GM18520 (cell line): Measurements from ENCODE around the gene CLDN18.
A peak's percentile ranks its signal among the peaks of the same experiment; 100 is the strongest.

ENCODE experiments used
- ATAC-seq: cut with Tn5 transposase; IDR thresholded peaks from one replicate; pipeline ENCODE4 v1.9.1; 2021; ENCODE audit not compliant: unreplicated experiment

Gene CLDN18

GRCh38 chr3:138009476-138010272, at the start of gene CLDN18:
CLDN18 (plus strand) TSS chr3:138010165; CDS start chr3:138010226, 61 bp downstream.
- ATAC-seq, result no peak

GRCh38 chr3:137962251-137962650, 47.7 kb upstream of the CLDN18 start:
- ATAC-seq, result no peak

GRCh38 chr3:137963463-137963862, 46.5 kb upstream of the CLDN18 start:
- no peak for ATAC-seq

- ATAC-seq, result peak; percentile 64
These were observed 38.8 kb upstream of the CLDN18 start for GRCh38 chr3:137970914-137971831.

GRCh38 chr3:137972396-137972795, 37.6 kb upstream of the CLDN18 start:
- no peak for ATAC-seq

- ATAC-seq, result no peak
These were observed 31.6 kb upstream of the CLDN18 start for GRCh38 chr3:137978328-137978727.

GRCh38 chr3:137987723-137988122, 22.2 kb upstream of the CLDN18 start:
- ATAC-seq, result peak; percentile 25

- peak; percentile 43 for ATAC-seq
These were observed 21.8 kb upstream of the CLDN18 start for GRCh38 chr3:137988152-137988551.

GRCh38 chr3:137988982-137989381, 21.0 kb upstream of the CLDN18 start:
- peak; percentile 68 for ATAC-seq

GRCh38 chr3:137990427-137990826, 19.5 kb upstream of the CLDN18 start:
- ATAC-seq, result no peak

- ATAC-seq, result no peak
These were observed 17.4 kb upstream of the CLDN18 start for GRCh38 chr3:137992592-137992991.

GRCh38 chr3:137998121-137999042, 11.6 kb upstream of the CLDN18 start:
- no peak for ATAC-seq

- ATAC-seq, result no peak
These were observed 6.9 kb upstream of the CLDN18 start for GRCh38 chr3:138003069-138003468.

- no peak for ATAC-seq
These were observed 4.3 kb upstream of the CLDN18 start for GRCh38 chr3:138005627-138006026.

- no peak for ATAC-seq
These were observed 2.1 kb upstream of the CLDN18 start for GRCh38 chr3:138007898-138008297.

GRCh38 chr3:138010273-138010590, 267 bp downstream of the CLDN18 start:
- ATAC-seq, result no peak

- ATAC-seq, result no peak
These were observed 1.8 kb downstream of the CLDN18 start for GRCh38 chr3:138011722-138012121.

GRCh38 chr3:138012526-138012925, 2.6 kb downstream of the CLDN18 start:
- no peak for ATAC-seq

- ATAC-seq, result no peak
These were observed 6.1 kb downstream of the CLDN18 start for GRCh38 chr3:138016065-138016464.

GRCh38 chr3:138019281-138020069, 9.5 kb downstream of the CLDN18 start:
- no peak for ATAC-seq
